SK-N-SH (cell line): Measurements from ENCODE around the gene IDH1. TPM values are rescaled to one million over a fixed set of nuclear protein-coding genes. Genes with fewer than 3 reads are reported as not detected.

Experiments
- CTCF ChIA-PET: fragments of 300-600, 350-600 bp; formaldehyde crosslinking; extraction: SDS; loops from one replicate; lab custom pipeline; 2021; lab: Yijun Ruan, JAX
- POLR2A ChIA-PET: fragments of 350-600 bp; sonication (Branson Sonifier 250); formaldehyde crosslinking; extraction: SDS; loops from one replicate; lab custom pipeline; 2020; ENCODE audit warnings: antibody characterized with exemption, inconsistent platforms; lab: Yijun Ruan, JAX
- DNase-seq: peaks from one replicate; pipeline ENCODE4 v3.0.0; 2012
- H2AFZ ChIP-seq: fragments of 200-600 bp; sonication (generic); 2 replicates; pipeline ENCODE4 v1.8.1; 2016; ENCODE audit warnings: antibody characterized with exemption, mild to moderate bottlenecking, low read depth
- H3F3A ChIP-seq: fragments of 200-600 bp; sonication (generic); replicated peaks from 2 replicates; pipeline ENCODE3; 2016; ENCODE audit warnings: antibody characterized with exemption, mild to moderate bottlenecking; ENCODE audit not compliant: insufficient read depth
- H3K27ac ChIP-seq, 2 experiments: fragments of 200-500 bp in 1 of 2; fragments of 200-600 bp in 1 of 2; sonication (Bioruptor generic) in 1 of 2; sonication (generic), shearing (Covaris generic) in 1 of 2; 2 replicates each; pipeline versions ENCODE4 v1.5.1 to v1.6.1; 2014 to 2016; ENCODE audit warnings: low read depth in 2 of 2, inconsistent platforms in 1 of 2, low read length in 1 of 2, mild to moderate bottlenecking in 1 of 2, mixed read lengths in 1 of 2
- H3K27me3 ChIP-seq: fragments of 200-600 bp; sonication (generic), shearing (Covaris generic); 2 replicates; pipeline ENCODE4 v1.6.1; 2016; ENCODE audit warnings: mixed run types; ENCODE audit not compliant: insufficient read depth
- H3K36me3 ChIP-seq, 2 experiments: fragments of 200-500 bp in 1 of 2; fragments of 200-600 bp in 1 of 2; sonication (Bioruptor generic) in 1 of 2; sonication (generic) in 1 of 2; replicated peaks in 1 of 2; 2 replicates each; pipeline versions ENCODE3 to v1.5.1; 2014 to 2016; ENCODE audit warnings: low read length in 1 of 2, mild to moderate bottlenecking in 1 of 2; ENCODE audit not compliant: insufficient read depth in 2 of 2, control insufficient read depth in 1 of 2
- H3K4me1 ChIP-seq, 2 experiments: fragments of 200-500 bp in 1 of 2; fragments of 200-600 bp in 1 of 2; sonication (Bioruptor generic) in 1 of 2; sonication (generic), shearing (Covaris generic) in 1 of 2; 2 replicates each; pipeline versions ENCODE4 v1.5.1 to v1.6.1; 2014 to 2016; ENCODE audit warnings: low read depth in 1 of 2, low read length in 1 of 2, mixed run types in 1 of 2; ENCODE audit not compliant: insufficient read depth in 2 of 2, control insufficient read depth in 1 of 2
- H3K4me2 ChIP-seq: fragments of 200-600 bp; sonication (generic), shearing (Covaris generic); 2 replicates; pipeline ENCODE4 v1.6.1; 2017; ENCODE audit warnings: mixed run types
- H3K4me3 ChIP-seq, 2 experiments: fragments of 200-500 bp in 1 of 2; fragments of 200-600 bp in 1 of 2; sonication (Bioruptor generic) in 1 of 2; sonication (generic), shearing (Covaris generic) in 1 of 2; 2 replicates each; pipeline versions ENCODE4 v1.5.1 to v1.8.1; 2014 to 2016; ENCODE audit warnings: low read depth in 2 of 2, inconsistent platforms in 1 of 2, low read length in 1 of 2, mild to moderate bottlenecking in 1 of 2, mixed read lengths in 1 of 2, moderate library complexity in 1 of 2
- H3K79me2 ChIP-seq: fragments of 200-600 bp; sonication (generic); 2 replicates; pipeline ENCODE4 v1.8.1; 2017; ENCODE audit warnings: mild to moderate bottlenecking; ENCODE audit not compliant: insufficient read depth
- H3K9ac ChIP-seq: fragments of 200-600 bp; sonication (generic); 2 replicates; pipeline ENCODE4 v1.6.1; 2017; ENCODE audit warnings: mixed run types
- H3K9me2 ChIP-seq: fragments of 200-600 bp; sonication (generic); 2 replicates; pipeline ENCODE4 v1.6.1; 2017; ENCODE audit warnings: mixed run types
- H3K9me3 ChIP-seq: fragments of 200-600 bp; sonication (generic); 2 replicates; pipeline ENCODE4 v1.6.1; 2017; ENCODE audit warnings: mixed run types, mild to moderate bottlenecking, moderate library complexity
- H4K20me1 ChIP-seq: fragments of 200-600 bp; sonication (generic); 2 replicates; pipeline ENCODE4 v1.6.1; 2017; ENCODE audit warnings: mild to moderate bottlenecking, mixed run types; ENCODE audit not compliant: insufficient read depth
- CHD2 ChIP-seq: fragments of 150-350 bp; IDR thresholded peaks from 2 replicates; pipeline ENCODE4 v1.6.1; 2018; ENCODE audit warnings: low read length; ENCODE audit not compliant: partially characterized antibody
- EP300 ChIP-seq, 2 experiments: IDR thresholded peaks; 2 replicates each; pipeline versions ENCODE4 v1.4.0 to v1.6.1; 2012; ENCODE audit warnings: borderline replicate concordance in 1 of 2, low read depth in 1 of 2, low read length in 1 of 2
- GABPA ChIP-seq: IDR thresholded peaks from 2 replicates; pipeline ENCODE4 v1.4.0; 2012; ENCODE audit warnings: low read depth, mild to moderate bottlenecking
- GATA2 ChIP-seq: sonication (generic); formaldehyde crosslinking; IDR thresholded peaks from 2 replicates; pipeline ENCODE4 v1.5.0; 2020; ENCODE audit warnings: mild to moderate bottlenecking, missing genetic modification reagents
- JUND ChIP-seq: IDR thresholded peaks from 2 replicates; pipeline ENCODE4 v1.4.0; 2012
- MEF2A ChIP-seq: IDR thresholded peaks from 2 replicates; pipeline ENCODE4 v1.4.0; 2012; ENCODE audit warnings: low read depth, borderline replicate concordance
- NRF1 ChIP-seq: IDR thresholded peaks from 2 replicates; pipeline ENCODE4 v1.6.1; 2012; ENCODE audit warnings: low read depth, mild to moderate bottlenecking, low read length
- POLR2AphosphoS5 ChIP-seq: IDR thresholded peaks from 2 replicates; pipeline ENCODE4 v1.6.1; 2012; ENCODE audit warnings: low read depth, low read length
- RAD21 ChIP-seq: IDR thresholded peaks from 2 replicates; pipeline ENCODE4 v1.6.1; 2012; ENCODE audit warnings: mild to moderate bottlenecking, low read length
- RXRA ChIP-seq: IDR thresholded peaks from 2 replicates; pipeline ENCODE4 v1.4.0; 2012; ENCODE audit warnings: low read depth, mild to moderate bottlenecking, borderline replicate concordance
- SIN3A ChIP-seq: IDR thresholded peaks from 2 replicates; pipeline ENCODE4 v1.6.1; 2012; ENCODE audit warnings: low read depth, mild to moderate bottlenecking, low read length, moderate library complexity, borderline replicate concordance
- SMC3 ChIP-seq: IDR thresholded peaks from 2 replicates; pipeline ENCODE4 v1.6.1; 2012; ENCODE audit warnings: low read depth, low read length, improper control_type of control experiment
- TAF1 ChIP-seq: IDR thresholded peaks from 2 replicates; pipeline ENCODE4 v1.6.1; 2012; ENCODE audit warnings: low read depth, mild to moderate bottlenecking, low read length, moderate library complexity, borderline replicate concordance
- WGBS: methylation state at CpG from one replicate; pipeline ENCODE4 v1.1.6; 2017; ENCODE audit warnings: low lambda C conversion rate; 5-methylcytosine and 5-hydroxymethylcytosine counted together
- polyA plus RNA-seq, 3 experiments: library from polyadenylated mRNA; depleted of rRNA; stranded (reverse); fragments of >200 nt; gene quantifications; 2 replicates each; pipeline ENCODE4 v1.2.3, GENCODE V29; 2012
- TF ChIP-seq, protein P1 (sequence below): fragments of 200-600 bp; sonication (generic); IDR thresholded peaks from 2 replicates; pipeline ENCODE4 v1.6.1; 2017; ENCODE audit warnings: antibody characterized with exemption, mild to moderate bottlenecking, moderate library complexity
- TF ChIP-seq, protein P2 (sequence below): fragments of 150-350 bp; IDR thresholded peaks from 2 replicates; pipeline ENCODE4 v1.6.1; 2016; ENCODE audit warnings: mild to moderate bottlenecking, low read depth, low read length
- TF ChIP-seq, protein P3 (sequence below): IDR thresholded peaks from 2 replicates; pipeline ENCODE4 v1.6.1; 2012; ENCODE audit warnings: mild to moderate bottlenecking, low read depth, low read length, moderate library complexity
- TF ChIP-seq, protein P4 (sequence below): IDR thresholded peaks from 2 replicates; pipeline ENCODE4 v1.4.0; 2012; ENCODE audit warnings: low read depth

The IDH1 gene
- polyA plus RNA-seq, 1 of the 3 experiments (the other 2 are of a cell fraction), result 43.4 TPM

DNA sequence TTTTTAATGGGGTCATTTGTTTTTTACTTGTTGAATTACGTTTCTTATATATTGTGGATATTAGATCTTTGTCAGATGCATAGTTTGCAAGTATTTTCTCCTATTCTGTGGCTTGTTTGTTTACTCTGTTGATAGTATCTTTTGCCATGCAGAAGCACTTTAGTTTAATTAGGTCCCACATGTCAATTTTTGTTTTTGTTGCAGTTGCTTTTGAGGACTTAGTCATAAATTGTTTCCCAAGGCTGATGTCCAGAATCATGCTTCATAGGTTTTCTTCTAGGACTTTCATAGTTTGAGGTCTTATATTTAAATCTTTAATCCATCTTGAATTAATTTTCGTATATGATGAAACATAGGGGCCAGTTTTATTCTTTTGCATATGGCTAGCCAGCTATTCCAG lies 24.4 kb upstream of the IDH1 start:
- DNase-seq, result no peak
- Histone ChIP-seq H4K20me1 (no peaks in the 10 kb centered on the region), H3F3A (no peaks in the 10 kb centered on the region), H3K79me2 (peaks cover 40% of the 10 kb centered on the region), H3K27ac (no peak overlapping the region), H3K9ac (no peak overlapping the region), H3K27me3 (no peaks in the 10 kb centered on the region), H3K4me3 (no peak overlapping the region), H3K36me3 (peaks cover 78 to 80% of the 10 kb centered on the region in 2 experiments), H3K9me2 (no peaks in the 10 kb centered on the region), H3K9me3 (no peaks in the 10 kb centered on the region), H3K4me2 (no peak overlapping the region), H3K4me1 (peaks cover 0 to 4% of the 10 kb centered on the region in 2 experiments; a peak in 2 of 4 replicates), H2AFZ (no peak overlapping the region)
- ChIA-PET POLR2A (no interaction called here), CTCF (no interaction called here)
- WGBS, result 90% methylated on average over 2 of the region's 2 CpGs
- TF ChIP-seq JUND (no peak), MEF2A (no peak), RXRA (no peak), RAD21 (no peak), SIN3A (no peak), POLR2AphosphoS5 (no peak), CHD2 (no peak), EP300 (IDR thresholded peaks at IDR 0.05; ENCODE audit: borderline replicate concordance in 1 of 2, low read depth in 1 of 2, low read length in 1 of 2) (no peak), GABPA (no peak), GATA2 (CRISPR knock-in tag) (no peak), TAF1 (no peak), NRF1 (no peak), SMC3 (no peak)
- TF ChIP-seq, protein P1, sequence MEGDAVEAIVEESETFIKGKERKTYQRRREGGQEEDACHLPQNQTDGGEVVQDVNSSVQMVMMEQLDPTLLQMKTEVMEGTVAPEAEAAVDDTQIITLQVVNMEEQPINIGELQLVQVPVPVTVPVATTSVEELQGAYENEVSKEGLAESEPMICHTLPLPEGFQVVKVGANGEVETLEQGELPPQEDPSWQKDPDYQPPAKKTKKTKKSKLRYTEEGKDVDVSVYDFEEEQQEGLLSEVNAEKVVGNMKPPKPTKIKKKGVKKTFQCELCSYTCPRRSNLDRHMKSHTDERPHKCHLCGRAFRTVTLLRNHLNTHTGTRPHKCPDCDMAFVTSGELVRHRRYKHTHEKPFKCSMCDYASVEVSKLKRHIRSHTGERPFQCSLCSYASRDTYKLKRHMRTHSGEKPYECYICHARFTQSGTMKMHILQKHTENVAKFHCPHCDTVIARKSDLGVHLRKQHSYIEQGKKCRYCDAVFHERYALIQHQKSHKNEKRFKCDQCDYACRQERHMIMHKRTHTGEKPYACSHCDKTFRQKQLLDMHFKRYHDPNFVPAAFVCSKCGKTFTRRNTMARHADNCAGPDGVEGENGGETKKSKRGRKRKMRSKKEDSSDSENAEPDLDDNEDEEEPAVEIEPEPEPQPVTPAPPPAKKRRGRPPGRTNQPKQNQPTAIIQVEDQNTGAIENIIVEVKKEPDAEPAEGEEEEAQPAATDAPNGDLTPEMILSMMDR, result no peak
- TF ChIP-seq, protein P2, sequence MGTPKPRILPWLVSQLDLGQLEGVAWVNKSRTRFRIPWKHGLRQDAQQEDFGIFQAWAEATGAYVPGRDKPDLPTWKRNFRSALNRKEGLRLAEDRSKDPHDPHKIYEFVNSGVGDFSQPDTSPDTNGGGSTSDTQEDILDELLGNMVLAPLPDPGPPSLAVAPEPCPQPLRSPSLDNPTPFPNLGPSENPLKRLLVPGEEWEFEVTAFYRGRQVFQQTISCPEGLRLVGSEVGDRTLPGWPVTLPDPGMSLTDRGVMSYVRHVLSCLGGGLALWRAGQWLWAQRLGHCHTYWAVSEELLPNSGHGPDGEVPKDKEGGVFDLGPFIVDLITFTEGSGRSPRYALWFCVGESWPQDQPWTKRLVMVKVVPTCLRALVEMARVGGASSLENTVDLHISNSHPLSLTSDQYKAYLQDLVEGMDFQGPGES, result no peak
- TF ChIP-seq, protein P3, sequence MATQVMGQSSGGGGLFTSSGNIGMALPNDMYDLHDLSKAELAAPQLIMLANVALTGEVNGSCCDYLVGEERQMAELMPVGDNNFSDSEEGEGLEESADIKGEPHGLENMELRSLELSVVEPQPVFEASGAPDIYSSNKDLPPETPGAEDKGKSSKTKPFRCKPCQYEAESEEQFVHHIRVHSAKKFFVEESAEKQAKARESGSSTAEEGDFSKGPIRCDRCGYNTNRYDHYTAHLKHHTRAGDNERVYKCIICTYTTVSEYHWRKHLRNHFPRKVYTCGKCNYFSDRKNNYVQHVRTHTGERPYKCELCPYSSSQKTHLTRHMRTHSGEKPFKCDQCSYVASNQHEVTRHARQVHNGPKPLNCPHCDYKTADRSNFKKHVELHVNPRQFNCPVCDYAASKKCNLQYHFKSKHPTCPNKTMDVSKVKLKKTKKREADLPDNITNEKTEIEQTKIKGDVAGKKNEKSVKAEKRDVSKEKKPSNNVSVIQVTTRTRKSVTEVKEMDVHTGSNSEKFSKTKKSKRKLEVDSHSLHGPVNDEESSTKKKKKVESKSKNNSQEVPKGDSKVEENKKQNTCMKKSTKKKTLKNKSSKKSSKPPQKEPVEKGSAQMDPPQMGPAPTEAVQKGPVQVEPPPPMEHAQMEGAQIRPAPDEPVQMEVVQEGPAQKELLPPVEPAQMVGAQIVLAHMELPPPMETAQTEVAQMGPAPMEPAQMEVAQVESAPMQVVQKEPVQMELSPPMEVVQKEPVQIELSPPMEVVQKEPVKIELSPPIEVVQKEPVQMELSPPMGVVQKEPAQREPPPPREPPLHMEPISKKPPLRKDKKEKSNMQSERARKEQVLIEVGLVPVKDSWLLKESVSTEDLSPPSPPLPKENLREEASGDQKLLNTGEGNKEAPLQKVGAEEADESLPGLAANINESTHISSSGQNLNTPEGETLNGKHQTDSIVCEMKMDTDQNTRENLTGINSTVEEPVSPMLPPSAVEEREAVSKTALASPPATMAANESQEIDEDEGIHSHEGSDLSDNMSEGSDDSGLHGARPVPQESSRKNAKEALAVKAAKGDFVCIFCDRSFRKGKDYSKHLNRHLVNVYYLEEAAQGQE, result no peak
- TF ChIP-seq, protein P4, sequence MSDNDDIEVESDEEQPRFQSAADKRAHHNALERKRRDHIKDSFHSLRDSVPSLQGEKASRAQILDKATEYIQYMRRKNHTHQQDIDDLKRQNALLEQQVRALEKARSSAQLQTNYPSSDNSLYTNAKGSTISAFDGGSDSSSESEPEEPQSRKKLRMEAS, result no peak
